ENCODE measurements around the gene CLIP1.
"Not testable (repeated sequence)": the region's sequence is repeated elsewhere in the genome, so short reads cannot be mapped to it uniquely, and the experiment has no call there.

Gene CLIP1

GRCh38 chr12:122394626-122395194, 27.8 kb downstream of the CLIP1 start:
- DNase-seq, result no peak

DNA sequence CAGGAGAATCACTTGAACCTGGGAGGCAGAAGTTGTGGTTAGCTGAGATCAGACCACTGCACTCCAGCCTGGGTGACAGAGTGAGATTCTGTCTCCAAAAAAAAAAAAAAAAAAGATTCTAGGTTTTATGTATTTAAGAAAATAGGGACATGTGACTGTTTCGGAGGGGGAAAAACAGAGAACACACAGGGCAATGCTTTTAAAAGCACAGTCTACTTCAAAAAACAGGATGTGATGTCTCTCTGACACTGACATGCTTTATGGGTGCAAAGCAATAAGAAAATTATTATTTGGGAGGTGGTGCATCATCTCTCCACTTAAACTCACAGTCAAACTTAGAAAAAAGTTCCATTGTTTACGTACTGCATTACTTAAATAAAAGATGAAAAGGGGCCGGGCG, 28.7 kb downstream of the CLIP1 start:
- no peak for DNase-seq

DNA sequence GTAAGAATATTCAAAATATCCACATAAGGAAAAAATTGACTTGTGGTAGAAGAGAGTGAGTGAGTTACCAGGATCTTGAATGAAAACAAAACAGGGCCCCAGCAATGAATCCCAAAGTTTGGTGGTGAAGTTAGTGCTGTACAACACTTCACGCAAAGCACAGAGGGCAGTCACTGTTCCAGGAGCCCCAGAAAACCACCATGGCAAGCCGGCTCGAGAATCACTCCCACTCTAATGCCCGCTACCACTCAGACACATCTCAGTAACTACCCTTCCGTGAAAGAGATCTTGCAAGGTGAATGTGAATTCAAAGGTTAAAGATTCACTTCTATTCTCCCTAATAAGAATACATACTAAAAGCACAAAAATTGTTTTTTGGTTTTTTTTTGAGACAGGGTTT, 30.1 kb downstream of the CLIP1 start:
- no peak for DNase-seq

- DNase-seq, result no peak
Observed at GRCh38 chr12:122389677-122390076, 32.8 kb downstream of the CLIP1 start.

- no peak for DNase-seq
Observed at GRCh38 chr12:122387887-122388286, 34.6 kb downstream of the CLIP1 start.

DNA sequence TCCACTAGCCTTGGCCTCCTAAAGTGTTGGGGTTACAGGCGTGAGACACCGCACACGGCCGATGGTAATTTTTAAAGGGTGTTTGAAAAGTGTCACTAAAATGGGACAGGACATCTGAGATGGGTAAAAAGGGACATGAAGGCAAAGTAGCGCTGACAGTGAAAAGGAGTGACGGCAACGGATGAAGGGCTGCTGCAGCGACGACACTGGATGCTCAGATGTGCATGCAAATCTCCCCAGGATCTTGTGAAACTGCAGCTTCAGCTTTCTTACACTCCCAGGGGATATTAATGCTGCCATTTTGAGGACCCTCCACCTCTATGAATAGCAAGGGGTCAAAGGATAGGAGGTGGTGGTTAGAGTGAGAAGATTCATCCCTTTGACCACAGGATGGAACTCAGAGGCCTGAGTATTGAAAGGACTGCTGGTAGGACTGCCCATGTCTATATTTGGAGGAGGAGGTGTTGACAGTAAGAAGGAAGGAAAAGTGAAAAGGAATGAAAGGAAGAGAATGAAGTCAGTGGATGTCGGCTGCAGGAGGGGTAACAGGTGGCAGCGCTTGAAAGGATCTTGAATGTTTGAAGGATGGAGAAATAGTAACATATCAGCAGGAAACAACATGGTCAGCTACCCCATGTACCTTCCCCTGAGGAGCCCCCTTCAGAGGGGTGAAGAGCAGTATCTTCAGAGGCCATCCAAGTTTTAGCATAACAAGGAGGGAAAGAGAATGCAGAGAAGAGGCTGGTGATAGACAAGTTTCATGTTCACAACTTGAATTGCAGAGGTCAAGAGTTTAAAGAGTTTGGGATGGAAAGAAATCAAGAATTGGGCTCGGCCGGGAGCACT, 37.1 kb downstream of the CLIP1 start:
- no peak for DNase-seq

DNA sequence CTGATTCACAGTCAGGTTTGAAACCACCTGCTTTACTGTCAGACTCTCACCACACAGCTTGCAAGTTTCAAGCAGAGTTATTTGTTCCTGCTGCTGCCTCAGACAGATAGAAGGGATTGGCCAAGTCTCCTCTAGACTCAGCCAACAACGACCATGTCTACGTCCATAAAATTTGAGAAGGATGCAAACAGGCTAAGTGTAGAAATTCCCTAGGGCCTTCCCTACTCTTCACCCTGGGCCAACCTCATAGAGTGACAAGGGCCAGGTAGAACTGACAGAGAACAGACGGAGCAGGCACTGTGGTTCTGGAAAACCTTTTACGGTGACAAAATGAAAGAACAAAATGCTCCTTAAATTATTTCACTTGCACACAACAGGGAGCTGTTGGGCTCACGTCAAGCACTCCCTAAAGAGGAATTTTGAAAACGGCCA, 39.5 kb downstream of the CLIP1 start:
- DNase-seq, result no peak

GRCh38 chr12:122381021-122381420, 41.4 kb downstream of the CLIP1 start:
- peak; percentile 43 to 53 for DNase-seq

GRCh38 chr12:122376751-122377150, 45.7 kb downstream of the CLIP1 start:
- not testable (repeated sequence) for DNase-seq

- DNase-seq, result no peak
Observed at GRCh38 chr12:122374707-122375106, 47.8 kb downstream of the CLIP1 start.

GRCh38 chr12:122371475-122372045, 50.9 kb downstream of the CLIP1 start:
- no peak for DNase-seq

- DNase-seq, result no peak
Observed at GRCh38 chr12:122368361-122369073, 54.0 kb downstream of the CLIP1 start.

DNA sequence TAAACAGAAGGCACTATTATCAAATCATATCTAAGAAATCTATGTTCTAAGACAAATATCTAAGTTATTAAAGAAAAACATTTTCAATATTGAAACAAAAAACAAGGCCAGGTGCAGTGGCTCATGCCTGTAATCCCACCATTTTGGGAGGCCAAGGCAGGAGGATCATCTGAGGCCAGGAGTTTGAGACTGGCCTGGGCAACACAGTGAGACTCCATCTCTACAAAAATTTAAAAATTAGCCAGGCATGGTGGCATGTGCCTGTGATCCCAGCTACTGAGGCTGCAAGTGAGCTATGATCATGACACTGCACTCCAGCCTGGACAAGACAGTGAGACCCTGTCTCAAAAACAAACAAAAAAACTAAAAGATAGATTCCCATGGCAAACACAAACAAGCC, 54.8 kb downstream of the CLIP1 start:
- not testable (repeated sequence) for DNase-seq

DNA sequence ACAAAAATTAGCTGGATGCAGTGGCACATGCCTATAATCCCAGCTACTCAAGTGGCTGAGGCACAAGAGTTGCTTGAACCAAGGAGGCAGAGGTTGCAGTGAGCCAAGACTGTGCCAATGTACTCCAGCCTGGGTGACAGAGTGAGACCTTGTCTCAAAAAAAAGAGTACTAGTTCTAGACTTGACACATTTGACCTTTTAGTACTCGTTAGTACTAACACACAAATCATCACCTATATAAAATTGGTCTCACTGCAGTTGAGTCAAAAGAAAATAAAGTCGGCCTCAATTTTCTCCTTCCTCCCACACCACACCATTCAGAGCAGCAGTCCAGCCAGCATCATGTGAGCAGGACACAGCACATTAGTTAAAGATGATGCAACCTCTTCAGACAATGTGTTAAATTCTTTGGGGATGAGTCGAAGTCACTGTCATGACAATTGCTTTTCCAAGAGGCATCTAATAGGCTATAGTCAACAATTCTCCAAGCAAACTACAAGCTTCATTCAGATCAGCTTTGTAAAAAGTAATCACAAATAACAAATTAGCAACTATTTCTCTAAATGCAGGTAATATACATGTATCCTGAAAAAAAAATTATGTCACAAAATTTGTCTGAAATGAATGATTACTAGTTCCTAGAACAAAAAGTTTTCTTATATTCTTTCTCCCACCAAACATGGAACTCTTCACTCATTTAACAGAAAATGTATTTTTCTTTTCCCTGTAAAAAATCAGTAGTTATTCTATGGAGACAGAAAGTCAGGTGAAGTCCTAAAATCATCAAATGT, 55.6 kb downstream of the CLIP1 start:
- peak; percentile 56 to 85 for DNase-seq

DNA sequence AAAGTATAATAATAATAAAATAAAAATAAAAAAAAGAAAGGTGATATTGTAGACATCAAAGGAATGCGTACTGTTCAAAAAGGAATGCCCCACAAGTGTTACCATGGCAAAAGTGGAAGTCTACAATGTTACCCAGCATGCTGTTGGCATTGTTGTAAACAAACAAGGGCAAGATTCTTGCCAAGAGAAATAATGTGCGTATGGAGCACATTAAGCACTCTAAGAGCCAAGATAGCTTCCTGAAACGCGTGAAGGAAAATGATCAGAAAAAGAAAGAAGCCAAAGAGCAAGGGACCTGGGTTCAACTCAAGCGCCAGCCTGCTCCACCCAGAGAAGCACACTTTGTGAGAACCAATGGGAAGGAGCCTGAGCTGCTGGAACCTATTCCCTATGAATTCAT, 57.2 kb downstream of the CLIP1 start:
- not testable (repeated sequence) for DNase-seq

DNA sequence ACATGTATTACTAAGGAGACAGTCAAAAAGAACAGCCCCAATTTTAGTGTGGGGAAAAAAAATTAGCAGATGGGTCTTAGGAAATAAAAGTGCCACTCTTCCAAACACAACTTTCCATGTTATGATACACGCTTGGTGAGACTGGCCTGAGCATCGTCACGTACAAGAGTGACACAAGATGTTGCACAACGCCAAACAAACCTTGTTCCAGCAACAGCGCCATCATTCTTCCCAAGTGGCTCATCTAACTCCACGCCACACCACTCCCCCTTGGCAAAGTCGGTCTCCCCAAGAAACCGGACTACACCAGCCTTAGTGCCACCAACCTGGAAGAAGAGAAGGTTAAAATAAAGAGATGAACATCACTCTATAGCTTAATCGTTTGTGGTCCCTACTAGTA, 58.7 kb downstream of the CLIP1 start:
- DNase-seq, result no peak

GRCh38 chr12:122362755-122363154, 59.7 kb downstream of the CLIP1 start:
- DNase-seq, result no peak

GRCh38 chr12:122358403-122358802, 64.1 kb downstream of the CLIP1 start:
- not testable (repeated sequence) for DNase-seq

DNA sequence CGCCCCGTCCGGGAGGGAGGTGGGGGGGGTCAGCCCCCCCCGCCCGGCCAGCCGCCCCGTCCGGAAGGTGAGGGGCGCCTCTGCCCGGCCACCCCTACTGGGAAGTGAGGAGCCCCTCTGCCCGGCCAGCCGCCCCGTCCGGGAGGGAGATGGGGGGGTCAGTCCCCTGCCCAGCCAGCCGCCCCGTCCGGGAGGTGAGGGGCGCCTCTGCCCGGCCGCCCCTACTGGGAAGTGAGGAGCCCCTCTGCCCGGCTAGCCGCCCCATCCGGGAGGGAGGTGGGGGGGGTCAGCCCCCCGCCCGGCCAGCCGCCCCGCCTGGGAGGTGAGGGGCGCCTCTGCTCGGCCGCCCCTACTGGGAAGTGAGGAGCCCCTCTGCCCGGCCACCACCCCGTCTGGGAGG, 64.9 kb downstream of the CLIP1 start:
- DNase-seq, result not testable (repeated sequence)

DNA sequence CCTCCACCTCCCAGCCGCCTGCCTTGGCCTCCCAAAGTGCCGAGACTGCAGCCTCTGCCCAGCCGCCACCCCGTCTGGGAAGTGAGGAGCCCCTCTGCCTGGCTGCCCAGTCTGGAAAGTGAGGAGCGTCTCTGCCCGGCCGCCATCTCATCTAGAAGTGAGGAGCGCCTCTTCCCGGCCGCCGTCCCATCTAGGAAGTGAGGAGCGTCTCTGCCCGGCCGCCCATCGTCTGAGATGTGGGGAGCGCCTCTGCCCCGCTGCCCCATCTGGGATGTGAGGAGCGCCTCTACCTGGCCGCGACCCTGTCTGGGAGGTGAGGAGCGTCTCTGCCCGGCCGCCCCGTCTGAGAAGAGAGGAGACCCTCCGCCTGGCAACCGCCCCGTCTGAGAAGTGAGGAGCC, 65.5 kb downstream of the CLIP1 start:
- DNase-seq, result not testable (repeated sequence)

DNA sequence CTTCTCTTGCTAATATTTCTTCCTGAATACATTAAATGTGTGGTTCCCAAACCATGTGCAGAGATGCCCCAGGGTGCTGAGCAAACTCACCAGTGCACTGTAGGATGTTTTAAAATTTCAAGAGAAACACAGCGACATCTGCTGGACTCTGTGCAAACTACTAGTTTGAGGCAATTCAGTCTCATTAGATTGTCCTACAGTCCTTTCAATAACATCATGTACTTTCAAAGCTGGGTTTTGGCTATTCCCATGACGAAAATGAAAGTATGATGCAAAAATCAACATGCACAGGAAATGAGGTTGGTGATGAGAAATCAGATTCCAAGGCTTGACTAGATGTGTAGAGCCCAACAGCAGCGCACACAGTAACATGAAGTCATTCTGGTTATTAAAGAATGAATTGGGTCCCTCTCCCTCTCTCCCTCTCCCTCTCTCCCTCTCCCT, 66.3 kb downstream of the CLIP1 start:
- DNase-seq, result peak; percentile 33 to 80

DNA sequence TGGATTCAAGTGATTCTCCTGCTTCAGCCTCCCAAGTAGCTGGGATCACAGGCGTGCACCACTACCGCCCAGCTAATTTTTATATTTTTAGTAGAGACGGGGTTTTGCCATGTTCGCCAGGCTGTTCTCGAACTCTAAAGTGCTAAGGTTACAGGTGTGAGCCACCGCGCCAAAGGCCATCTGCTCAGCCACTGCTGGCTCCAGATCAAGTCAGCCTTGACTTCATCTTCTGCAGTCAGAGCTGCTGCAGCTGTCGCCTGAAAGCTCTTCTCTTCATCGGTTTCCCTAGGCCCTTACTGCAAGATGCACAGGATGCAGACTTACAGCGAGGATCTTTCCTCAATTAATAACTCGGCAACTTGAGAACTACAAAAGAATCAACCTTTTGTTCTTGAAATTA, 66.8 kb downstream of the CLIP1 start:
- no peak for DNase-seq

Data from inflammatory macrophage treated with lipopolysaccharide for 1 hour (primary cell).